Head of caudate nucleus (tissue), 42 donors: ENCODE results near the gene MRPS23.

Experiments
- DNase-seq, 42 donors: peaks; one replicate each; pipeline versions ENCODE4 v3.0.0 to v3.0.0-alpha.2; 2020 to 2021; ENCODE audit warnings: mixed read lengths in 7 of 42
- intact Hi-C: fragments of 100-400 bp; cut with DNase I; formaldehyde crosslinking; loops from one replicate; pipeline ENCODE4 v1.15.0; 2022

Gene MRPS23

GRCh38 chr17:57881143-57881542 is 31.3 kb upstream of the MRPS23 start:
- intact Hi-C loops, result no loop called here
- no peak for DNase-seq

- DNase-seq, result peak in 10 of 42 donors; percentile 22 to 62 (median 48)
- intact Hi-C loops, result no loop called here
Measured at GRCh38 chr17:57880086-57880456, 30.2 kb upstream of the MRPS23 start.

DNA sequence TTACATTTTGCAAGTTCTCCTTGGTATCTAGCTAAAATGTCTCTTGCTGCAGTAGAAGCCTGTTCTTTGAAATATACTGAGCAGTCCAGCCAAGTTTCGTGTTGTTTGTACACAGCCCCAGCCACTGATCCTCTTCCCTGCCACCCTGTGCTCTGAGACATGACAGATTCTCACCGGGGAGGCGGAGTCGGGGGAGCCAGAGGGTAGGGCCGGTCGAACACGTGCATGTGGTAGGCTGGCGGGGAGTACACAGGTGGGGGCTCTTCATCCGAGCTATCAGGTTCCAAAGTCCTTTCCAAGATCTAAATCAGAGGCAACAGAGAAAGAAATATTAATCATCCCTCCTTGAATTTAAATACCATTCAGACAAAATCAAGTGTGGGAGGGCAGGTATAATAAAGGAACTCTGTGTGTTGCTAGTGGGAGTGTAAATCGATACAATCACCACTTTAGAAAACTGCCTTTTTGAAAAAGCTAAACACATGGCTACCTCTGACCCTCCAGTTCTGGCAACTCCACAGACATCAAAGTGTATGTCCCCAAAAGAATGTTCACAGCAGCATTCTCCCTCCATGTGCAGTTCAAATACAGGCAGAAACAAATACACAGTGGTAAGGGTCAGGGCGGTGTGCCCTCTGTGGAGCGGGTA is 29.7 kb upstream of the MRPS23 start:
- DNase-seq, result peak in 2 of 42 donors; percentile 32 to 40
- intact Hi-C loops, result no loop called here

- intact Hi-C loops, result no loop called here
- no peak for DNase-seq
Measured at GRCh38 chr17:57877803-57878377, 28.0 kb upstream of the MRPS23 start.

- DNase-seq, result no peak
- intact Hi-C loops, result no loop called here
Measured at GRCh38 chr17:57876866-57877237, 27.0 kb upstream of the MRPS23 start.

- DNase-seq, result no peak
- intact Hi-C loops, result no loop called here
Measured at GRCh38 chr17:57876023-57876865, 26.4 kb upstream of the MRPS23 start.

DNA sequence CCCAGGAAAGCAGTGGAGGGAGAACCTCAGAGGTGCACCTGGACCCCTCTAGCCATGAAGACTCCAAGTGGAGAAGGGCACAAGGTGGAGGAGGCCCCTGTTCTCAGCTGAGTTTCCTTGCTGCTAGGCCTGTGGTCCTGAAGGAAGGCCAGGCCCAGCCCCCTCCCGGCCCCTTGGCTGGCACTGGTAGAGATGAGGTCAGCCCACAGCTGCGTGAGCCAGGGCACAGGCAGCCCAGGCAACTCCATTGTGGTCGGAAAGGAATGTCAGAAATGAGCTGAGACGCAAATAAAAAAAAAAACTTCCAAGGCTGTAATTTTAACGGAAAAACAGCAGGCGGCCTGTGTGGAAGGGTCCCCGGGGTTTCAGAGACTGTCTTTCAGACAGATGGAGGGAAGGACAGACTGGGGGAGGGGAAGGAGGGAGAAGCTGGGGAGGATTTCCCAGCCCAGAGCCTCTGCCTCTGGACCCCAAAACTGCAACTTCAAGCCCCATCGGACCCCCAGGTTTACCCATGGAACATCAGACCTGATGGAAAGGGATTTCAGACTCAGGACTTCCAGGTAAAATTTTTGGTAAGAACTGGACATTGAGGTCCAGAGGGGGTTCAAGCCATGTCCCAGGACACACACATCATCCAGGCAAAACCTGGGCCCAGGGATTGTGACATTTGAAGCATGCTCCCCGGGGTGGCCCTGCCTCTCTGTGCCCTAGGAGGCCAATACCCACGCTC is 25.6 kb upstream of the MRPS23 start:
- intact Hi-C loops, result no loop called here
- DNase-seq, result peak; percentile 65 to 93 (median 81)

- peak; percentile 70 to 93 (median 82) for DNase-seq
- intact Hi-C loops, result no loop called here
Measured at GRCh38 chr17:57874434-57875289, 24.8 kb upstream of the MRPS23 start.

- no peak for DNase-seq
- intact Hi-C loops, result no loop called here
Measured at GRCh38 chr17:57874058-57874419, 24.2 kb upstream of the MRPS23 start.

DNA sequence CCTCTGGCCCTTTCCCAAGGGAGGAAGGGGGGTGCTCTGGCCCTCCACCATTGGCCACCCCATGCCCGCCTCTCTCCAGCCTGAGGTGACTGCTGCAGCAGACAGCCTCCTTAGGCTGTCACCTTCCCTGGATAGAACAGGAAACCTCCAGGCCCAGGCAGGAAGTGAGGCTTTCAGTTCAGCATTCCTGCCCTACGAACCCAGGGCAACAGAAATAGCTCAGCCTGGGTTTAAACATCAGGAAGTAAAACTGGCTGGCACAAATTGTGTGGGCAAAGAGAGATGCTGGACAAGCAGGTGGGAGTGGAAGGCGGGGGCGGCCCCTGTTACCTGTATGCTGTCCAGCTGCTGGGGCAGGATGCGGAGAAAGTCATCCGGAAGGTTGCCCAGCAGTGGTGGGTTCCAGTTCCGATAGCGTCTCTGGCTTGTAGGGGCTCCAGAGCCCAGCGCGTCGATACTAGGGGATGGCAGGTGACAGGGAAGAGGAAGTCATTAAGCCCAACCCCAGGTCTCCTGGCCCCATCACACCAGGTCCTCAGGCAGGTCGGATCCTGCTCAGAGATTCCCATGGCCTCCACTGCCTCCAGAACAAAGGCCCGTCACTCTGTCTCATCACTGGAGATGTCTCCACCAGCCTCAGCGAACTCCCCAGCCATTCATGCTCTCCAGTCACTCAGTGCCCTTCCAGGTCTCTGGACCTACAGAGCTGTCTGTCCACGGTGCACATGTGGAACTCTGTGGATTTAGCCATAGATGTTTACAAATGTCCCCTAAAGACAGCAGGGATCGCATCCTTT is 23.6 kb upstream of the MRPS23 start:
- no peak for DNase-seq
- intact Hi-C loops, result no loop called here

DNA sequence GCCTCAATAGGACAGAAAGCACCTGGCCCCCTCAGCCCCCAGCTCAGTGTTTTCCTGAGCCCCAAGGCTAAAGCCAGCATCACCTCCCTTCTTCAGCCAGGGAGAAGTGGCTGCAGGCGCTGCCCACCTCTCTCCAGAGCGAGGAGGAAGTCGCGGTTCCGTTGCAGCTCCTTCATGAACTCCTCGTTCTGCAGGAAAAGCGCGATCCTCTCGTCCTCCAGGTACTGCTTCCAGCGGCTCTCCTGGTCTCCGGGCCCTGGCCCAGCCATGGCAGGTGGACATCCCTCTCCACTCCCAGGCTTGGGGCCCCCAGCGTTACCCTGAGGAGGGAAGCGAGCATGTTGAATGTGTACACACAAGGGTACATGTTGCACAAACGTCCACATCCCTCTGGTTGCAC is 22.7 kb upstream of the MRPS23 start:
- no peak for DNase-seq
- intact Hi-C loops, result no loop called here

- intact Hi-C loops, result no loop called here
- DNase-seq, result no peak
Measured at GRCh38 chr17:57871863-57872262, 22.0 kb upstream of the MRPS23 start.

DNA sequence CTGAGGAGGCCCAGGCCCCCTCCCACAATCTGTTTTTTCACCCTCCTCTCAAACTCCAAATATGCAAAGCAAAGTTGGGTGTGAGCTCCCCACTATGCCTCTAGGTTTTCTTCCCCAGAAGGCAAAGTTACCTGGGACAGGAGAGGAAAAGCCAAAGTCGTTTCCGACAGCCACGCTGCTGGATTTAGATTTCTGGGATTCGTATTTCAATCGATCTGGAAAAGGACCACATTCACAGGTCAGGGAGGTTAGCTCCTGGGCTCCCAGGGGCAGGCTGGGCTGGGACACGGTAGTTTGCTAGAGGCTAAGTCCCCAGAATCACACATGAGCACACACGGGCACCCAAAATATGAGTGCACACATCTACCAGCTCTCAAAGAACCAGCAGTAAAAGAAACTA is 21.3 kb upstream of the MRPS23 start:
- intact Hi-C loops, result no loop called here
- no peak for DNase-seq

DNA sequence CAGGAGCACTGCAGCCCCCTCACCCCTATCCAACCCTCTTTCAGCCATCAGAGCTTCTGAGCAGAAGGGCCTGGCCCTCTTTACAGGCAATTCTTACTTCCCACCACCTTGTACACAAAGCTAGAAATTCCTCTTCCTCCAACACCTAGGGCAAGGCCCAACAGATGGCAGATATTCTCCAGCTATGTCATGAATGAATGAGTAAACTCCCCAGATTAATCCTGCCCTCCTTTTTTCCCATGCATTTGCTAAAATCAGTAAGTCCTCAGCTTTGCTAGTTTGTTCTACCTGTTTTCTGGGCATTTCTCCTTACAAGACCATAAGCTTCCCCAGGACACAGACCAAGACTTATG is 20.4 kb upstream of the MRPS23 start:
- intact Hi-C loops, result no loop called here
- no peak for DNase-seq

DNA sequence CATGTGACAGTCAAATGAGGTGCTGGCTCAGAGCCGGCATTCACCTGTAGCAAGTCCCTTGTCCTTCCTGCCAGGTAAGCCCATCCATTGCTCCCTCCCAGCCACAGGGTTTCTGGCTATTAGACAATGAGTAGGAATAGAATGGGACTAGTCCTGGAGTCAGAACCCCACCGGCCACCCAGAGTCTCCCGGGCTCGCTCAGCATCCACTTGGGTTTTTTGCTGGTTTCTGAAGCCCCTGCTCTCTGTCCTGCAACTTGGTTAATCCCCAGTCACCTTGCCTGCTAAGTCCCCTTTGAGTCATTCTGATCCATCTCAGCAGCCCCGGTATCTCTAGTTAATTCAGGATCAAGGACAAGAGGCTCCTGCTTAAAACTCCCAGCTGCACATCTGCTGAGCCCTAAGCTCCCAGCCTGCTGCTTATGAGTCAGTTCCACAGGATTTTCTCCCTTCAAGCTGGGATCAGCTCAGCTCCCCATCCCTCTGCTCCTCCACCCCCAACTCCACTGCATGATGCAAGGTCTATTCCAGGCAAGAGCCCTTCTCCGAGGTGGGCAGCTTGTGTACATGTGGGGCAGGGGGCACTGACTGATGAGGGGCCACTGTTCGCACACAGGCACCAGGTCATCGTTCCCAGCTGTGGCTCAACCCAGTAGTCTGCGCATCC is 19.9 kb upstream of the MRPS23 start:
- intact Hi-C loops, result no loop called here
- peak in 16 of 42 donors; percentile 37 to 80 (median 59) for DNase-seq

GRCh38 chr17:57868910-57869616 is 19.2 kb upstream of the MRPS23 start:
- peak in 1 of 42 donors; percentile 36 for DNase-seq
- intact Hi-C loops, result no loop called here
